GM10248 (cell line): ENCODE data around the gene ATP2C2.

Experiments used
- CTCF ChIA-PET: fragments of 300-600 bp; sonication (Branson Sonifier 250); formaldehyde crosslinking; extraction: SDS; loops from one replicate; lab custom pipeline; 2021; ENCODE audit warnings: antibody characterized with exemption; lab: Yijun Ruan, JAX
- POLR2A ChIA-PET: fragments of 350-650 bp; sonication (Branson Sonifier 250); formaldehyde crosslinking; extraction: SDS; loops from one replicate; lab custom pipeline; 2020; ENCODE audit warnings: antibody characterized with exemption; lab: Yijun Ruan, JAX
- DNase-seq: peaks from one replicate; pipeline ENCODE4 v3.0.0; 2012; ENCODE audit errors: extremely low spot score
- CTCF ChIP-seq: IDR thresholded peaks from 2 replicates; pipeline ENCODE4 v1.5.1; 2012; ENCODE audit warnings: mild to moderate bottlenecking, low read depth; ENCODE audit errors: extremely low read depth, missing control alignments, control extremely low read depth

ATP2C2 gene

GRCh38 chr16:84404324-84404723 lies 36.0 kb downstream of the ATP2C2 start:
- TF ChIP-seq CTCF = no peak
- POLR2A ChIA-PET = no interaction called here
- CTCF ChIA-PET = no interaction called here
- DNase-seq = no peak

DNA sequence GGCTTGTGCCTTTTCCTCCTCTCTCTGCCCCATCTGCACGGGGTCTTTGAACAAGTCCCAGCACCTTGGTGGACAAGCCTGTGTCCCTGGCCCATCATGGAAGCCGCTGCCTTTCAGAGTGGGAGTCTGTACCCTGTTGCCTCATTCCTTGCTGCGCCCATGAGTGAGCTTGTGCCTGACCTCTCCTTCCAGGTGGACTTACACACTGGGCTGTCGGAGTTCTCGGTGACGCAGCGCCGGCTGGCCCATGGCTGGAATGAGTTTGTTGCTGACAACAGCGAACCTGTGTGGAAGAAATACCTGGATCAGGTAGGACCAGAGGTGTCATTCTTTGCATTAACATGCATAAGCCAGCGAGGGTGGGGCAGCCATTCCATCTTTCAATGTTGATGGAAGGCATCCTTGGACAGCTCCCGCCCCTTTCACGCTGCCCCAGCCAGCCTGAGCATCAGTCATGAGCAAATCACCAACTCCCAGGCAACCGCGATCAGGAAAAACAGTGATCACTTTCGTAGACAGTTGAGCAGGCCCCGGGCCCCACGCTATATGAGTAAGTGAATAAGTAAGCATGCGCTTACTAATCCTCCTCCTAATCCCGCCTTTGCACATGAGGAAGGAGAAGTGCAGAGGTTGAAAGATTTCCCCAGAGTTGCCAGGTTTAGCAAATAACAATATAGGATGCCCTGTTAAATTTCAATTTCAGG lies 36.8 kb downstream of the ATP2C2 start:
- POLR2A ChIA-PET = no interaction called here
- CTCF ChIA-PET = no interaction called here
- no peak for DNase-seq
- no peak for TF ChIP-seq CTCF

- ChIA-PET POLR2A (no interaction called here), CTCF (no interaction called here)
- DNase-seq = no peak
- TF ChIP-seq CTCF = no peak
Observed at GRCh38 chr16:84406006-84406963, 37.9 kb downstream of the ATP2C2 start.

DNA sequence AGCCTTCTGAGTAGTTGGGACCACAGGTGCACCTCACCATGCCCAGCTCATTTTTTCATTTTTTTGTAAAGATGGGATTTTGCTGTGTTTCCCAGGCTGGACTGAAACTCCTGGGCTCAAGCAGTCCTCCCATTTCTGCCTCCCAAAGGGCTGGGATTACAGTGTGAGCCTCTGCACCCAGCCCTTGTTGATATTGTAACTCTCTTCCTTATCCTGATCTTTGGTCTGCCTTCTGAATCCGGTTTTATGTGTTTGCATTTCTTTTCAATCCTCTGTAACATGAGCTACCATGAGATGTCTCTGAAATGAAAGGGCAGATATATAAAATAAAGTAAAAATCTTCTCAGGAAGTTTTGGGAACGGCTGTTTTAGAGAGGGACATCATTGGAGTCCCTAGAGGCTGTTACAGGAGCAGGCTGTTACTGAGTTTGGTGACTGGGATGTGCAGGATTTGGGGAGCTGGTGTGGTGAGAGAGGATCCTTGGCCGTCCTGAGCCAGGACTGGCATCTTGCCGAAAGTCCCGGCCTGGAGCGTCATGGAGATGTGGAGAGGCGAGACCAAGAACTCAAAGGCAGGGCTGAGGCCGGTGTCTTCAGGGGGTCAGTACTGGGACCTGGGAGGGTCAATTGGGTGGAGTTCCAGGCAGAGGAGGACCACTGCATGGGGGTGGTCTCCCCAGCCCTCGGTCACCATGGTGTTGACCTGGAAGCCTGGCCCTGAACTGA lies 39.4 kb downstream of the ATP2C2 start:
- DNase-seq = no peak
- TF ChIP-seq CTCF = no peak
- CTCF ChIA-PET = no interaction called here
- POLR2A ChIA-PET = no interaction called here

- ChIA-PET POLR2A (no interaction called here), CTCF (no interaction called here)
- DNase-seq = no peak
- no peak for TF ChIP-seq CTCF
Observed at GRCh38 chr16:84408314-84408690, 40.0 kb downstream of the ATP2C2 start.

GRCh38 chr16:84408856-84409255 lies 40.5 kb downstream of the ATP2C2 start:
- ChIA-PET POLR2A (no interaction called here), CTCF (no interaction called here)
- DNase-seq = no peak
- TF ChIP-seq CTCF = no peak
